Measurements from ENCODE around the gene ATP11A. TPM values are rescaled to one million over a fixed set of nuclear protein-coding genes. Genes with fewer than 3 reads are reported as not detected.

Gene ATP11A
- total RNA-seq, 1 experiment from 2014 or later = 9.4 TPM

GRCh38 chr13:112907286-112907685 lies 217.4 kb downstream of the ATP11A start:
- H3K9me3 ChIP-seq (ENCODE audit: low read depth, low read length, poor library complexity, severe bottlenecking) = peaks cover 7% of the 10 kb centered on the region
- no peak for TF ChIP-seq EZH2 (IDR thresholded peaks at IDR 0.05; ENCODE audit: borderline replicate concordance, low read depth, low read length, poor library complexity, severe bottlenecking)
- TF ChIP-seq, protein P1, sequence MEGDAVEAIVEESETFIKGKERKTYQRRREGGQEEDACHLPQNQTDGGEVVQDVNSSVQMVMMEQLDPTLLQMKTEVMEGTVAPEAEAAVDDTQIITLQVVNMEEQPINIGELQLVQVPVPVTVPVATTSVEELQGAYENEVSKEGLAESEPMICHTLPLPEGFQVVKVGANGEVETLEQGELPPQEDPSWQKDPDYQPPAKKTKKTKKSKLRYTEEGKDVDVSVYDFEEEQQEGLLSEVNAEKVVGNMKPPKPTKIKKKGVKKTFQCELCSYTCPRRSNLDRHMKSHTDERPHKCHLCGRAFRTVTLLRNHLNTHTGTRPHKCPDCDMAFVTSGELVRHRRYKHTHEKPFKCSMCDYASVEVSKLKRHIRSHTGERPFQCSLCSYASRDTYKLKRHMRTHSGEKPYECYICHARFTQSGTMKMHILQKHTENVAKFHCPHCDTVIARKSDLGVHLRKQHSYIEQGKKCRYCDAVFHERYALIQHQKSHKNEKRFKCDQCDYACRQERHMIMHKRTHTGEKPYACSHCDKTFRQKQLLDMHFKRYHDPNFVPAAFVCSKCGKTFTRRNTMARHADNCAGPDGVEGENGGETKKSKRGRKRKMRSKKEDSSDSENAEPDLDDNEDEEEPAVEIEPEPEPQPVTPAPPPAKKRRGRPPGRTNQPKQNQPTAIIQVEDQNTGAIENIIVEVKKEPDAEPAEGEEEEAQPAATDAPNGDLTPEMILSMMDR (conservative IDR thresholded peaks at IDR 0.05; ENCODE audit: low read depth, low read length) = no peak
- ChIA-PET CTCF (no interaction called here), POLR2A (ENCODE audit: low non-redundant PET) (no interaction called here)
- no peaks in the 10 kb centered on the region for H3K4me1 ChIP-seq (ENCODE audit: insufficient read depth, low read length, poor library complexity, severe bottlenecking)
- no TSS peak for BruUV-seq (replicated peaks)
- no peak for DNase-seq (ENCODE audit: low spot score)
- intact Hi-C loops (cut with micrococcal nuclease; ENCODE audit: unreplicated experiment) = no loop called here
- H3K27ac ChIP-seq (ENCODE audit: low read depth, low read length, poor library complexity, severe bottlenecking) = no peak overlapping the region
- no peaks in the 10 kb centered on the region for H3K36me3 ChIP-seq (ENCODE audit: insufficient read depth, low read length, poor library complexity, severe bottlenecking)
- H3K4me3 ChIP-seq (ENCODE audit: low read depth, low read length, poor library complexity, severe bottlenecking) = no peak overlapping the region
- peaks cover 28% of the 10 kb centered on the region for H3K27me3 ChIP-seq (replicated peaks; ENCODE audit: insufficient read depth, low read depth, low read length, poor library complexity)

GRCh38 chr13:112907871-112908331 lies 218.1 kb downstream of the ATP11A start:
- POLR2A ChIA-PET (ENCODE audit: low non-redundant PET) = no interaction called here
- intact Hi-C loops (cut with micrococcal nuclease; ENCODE audit: unreplicated experiment) = no loop called here
- CTCF ChIA-PET = no interaction called here

DNA sequence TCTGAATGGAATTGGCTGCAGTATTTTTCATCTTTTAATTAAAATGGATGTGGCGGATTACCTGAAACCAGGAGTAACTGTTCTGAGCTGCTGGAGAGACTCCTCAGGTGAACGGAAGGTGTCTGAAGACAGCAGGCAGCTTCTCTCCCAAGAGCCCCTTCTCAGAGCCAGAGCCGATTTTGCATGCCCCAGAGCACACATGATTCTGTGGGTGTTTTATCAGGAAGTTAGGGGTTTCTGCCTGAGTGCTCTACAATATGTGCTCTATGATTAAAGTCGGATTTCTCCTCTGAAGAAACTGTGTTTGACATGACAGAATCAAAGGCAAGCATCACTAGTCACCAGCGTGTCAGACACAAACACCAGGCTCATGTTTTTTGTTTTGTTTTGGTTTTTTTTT lies 218.5 kb downstream of the ATP11A start:
- H3K36me3 ChIP-seq (ENCODE audit: insufficient read depth, low read length, poor library complexity, severe bottlenecking) = no peaks in the 10 kb centered on the region
- intact Hi-C loops (cut with micrococcal nuclease; ENCODE audit: unreplicated experiment) = no loop called here
- peaks cover 28% of the 10 kb centered on the region for H3K27me3 ChIP-seq (replicated peaks; ENCODE audit: insufficient read depth, low read depth, low read length, poor library complexity)
- peaks cover 7% of the 10 kb centered on the region for H3K9me3 ChIP-seq (ENCODE audit: low read depth, low read length, poor library complexity, severe bottlenecking)
- H3K27ac ChIP-seq (ENCODE audit: low read depth, low read length, poor library complexity, severe bottlenecking) = no peak overlapping the region
- H3K4me1 ChIP-seq (ENCODE audit: insufficient read depth, low read length, poor library complexity, severe bottlenecking) = no peaks in the 10 kb centered on the region
- ChIA-PET POLR2A (ENCODE audit: low non-redundant PET) (no interaction called here), CTCF (no interaction called here)
- no TSS peak for BruUV-seq (replicated peaks)
- no peak for DNase-seq (ENCODE audit: low spot score)
- TF ChIP-seq EZH2 (IDR thresholded peaks at IDR 0.05; ENCODE audit: borderline replicate concordance, low read depth, low read length, poor library complexity, severe bottlenecking) = no peak
- TF ChIP-seq, protein P1 (conservative IDR thresholded peaks at IDR 0.05; ENCODE audit: low read depth, low read length) = no peak
- H3K4me3 ChIP-seq (ENCODE audit: low read depth, low read length, poor library complexity, severe bottlenecking) = no peak overlapping the region

More at GRCh38 chr13:112907871-112908331, 218.1 kb downstream of the ATP11A start:
- DNase-seq (ENCODE audit: low spot score) = no peak
- Histone ChIP-seq H3K27ac (ENCODE audit: low read depth, low read length, poor library complexity, severe bottlenecking) (no peak overlapping the region), H3K36me3 (ENCODE audit: insufficient read depth, low read length, poor library complexity, severe bottlenecking) (no peaks in the 10 kb centered on the region), H3K9me3 (ENCODE audit: low read depth, low read length, poor library complexity, severe bottlenecking) (peaks cover 7% of the 10 kb centered on the region), H3K4me3 (ENCODE audit: low read depth, low read length, poor library complexity, severe bottlenecking) (no peak overlapping the region), H3K27me3 (replicated peaks; ENCODE audit: insufficient read depth, low read depth, low read length, poor library complexity) (peaks cover 28% of the 10 kb centered on the region), H3K4me1 (ENCODE audit: insufficient read depth, low read length, poor library complexity, severe bottlenecking) (no peaks in the 10 kb centered on the region)
- no TSS peak for BruUV-seq (replicated peaks)
- TF ChIP-seq EZH2 (IDR thresholded peaks at IDR 0.05; ENCODE audit: borderline replicate concordance, low read depth, low read length, poor library complexity, severe bottlenecking) = no peak
- TF ChIP-seq, protein P1 (conservative IDR thresholded peaks at IDR 0.05; ENCODE audit: low read depth, low read length) = no peak
